Measurements from ENCODE around the gene TXN. TPM values are rescaled to one million over a fixed set of nuclear protein-coding genes. Genes with fewer than 3 reads are reported as not detected.
A peak's percentile ranks its signal among the peaks of the same experiment; 100 is the strongest.

Gene TXN
- total RNA-seq, 1 experiment from 2014 or later: 1,260 TPM

GRCh38 chr9:110278080-110278707 is 21.9 kb upstream of the TXN start:
- no peak overlapping the region for H2AFZ ChIP-seq
- no peaks in the 10 kb centered on the region for H3K27me3 ChIP-seq (ENCODE audit: insufficient read depth, low read depth)
- peaks cover 40% of the 10 kb centered on the region for H3K4me1 ChIP-seq (replicated peaks; ENCODE audit: insufficient read depth)
- DNase-seq: peak in 1 of 2 experiments; percentile 61
- H4K20me1 ChIP-seq (ENCODE audit: insufficient read depth): no peaks in the 10 kb centered on the region
- TF ChIP-seq CTCF (conservative IDR thresholded peaks at IDR 0.05) (no peak), EZH2 (IDR thresholded peaks at IDR 0.05; ENCODE audit: low read depth) (no peak)
- H3K36me3 ChIP-seq (ENCODE audit: low read depth): no peaks in the 10 kb centered on the region
- H3K4me2 ChIP-seq: peak overlapping the region; percentile 22; the same call in 1 of the 2 replicates
- BruUV-seq (replicated peaks): no TSS peak
- H3K79me2 ChIP-seq (ENCODE audit: low read depth): no peaks in the 10 kb centered on the region
- ChIA-PET CTCF (interaction anchor here (0.6 kb wide), 1 partner anchor 193 kb away, joined by 6 read pairs; no protein-coding TSS in a partner anchor), POLR2A (ENCODE audit: unreplicated experiment) (interaction anchor here (0.5 to 0.9 kb wide), 4 partner anchors 19 to 825 kb away, joined by 3 to 20 read pairs (median 4); partner anchors contain the start of gene TXN)
- intact Hi-C loops (cut with micrococcal nuclease; ENCODE audit: unreplicated experiment): loop anchor here (2.0 kb wide), 2 partner anchors 21 to 73 kb away; partner anchors contain the start of gene TXN
- no peaks in the 10 kb centered on the region for H3K9me3 ChIP-seq (ENCODE audit: insufficient read depth, low read depth)
- H3K4me3 ChIP-seq: no peak overlapping the region
- no peaks in the 10 kb centered on the region for H3K9me2 ChIP-seq (ENCODE audit: insufficient read depth)
- peak overlapping the region; percentile 63 for H3K27ac ChIP-seq
- H3F3A ChIP-seq (ENCODE audit: insufficient read depth, low read depth): peaks cover 8% of the 10 kb centered on the region

GRCh38 chr9:110276781-110277180 is 20.5 kb upstream of the TXN start:
- no peaks in the 10 kb centered on the region for H3K9me3 ChIP-seq (ENCODE audit: insufficient read depth, low read depth)
- no peaks in the 10 kb centered on the region for H3K36me3 ChIP-seq (ENCODE audit: low read depth)
- no peaks in the 10 kb centered on the region for H3K9me2 ChIP-seq (ENCODE audit: insufficient read depth)
- POLR2A ChIA-PET (ENCODE audit: unreplicated experiment): no interaction called here
- H3K4me2 ChIP-seq: no peak overlapping the region
- no peaks in the 10 kb centered on the region for H3K27me3 ChIP-seq (ENCODE audit: insufficient read depth, low read depth)
- H3K4me3 ChIP-seq: no peak overlapping the region
- CTCF ChIA-PET: no interaction called here
- no peak for DNase-seq
- intact Hi-C loops (cut with micrococcal nuclease; ENCODE audit: unreplicated experiment): no loop called here
- H3K27ac ChIP-seq: no peak overlapping the region
- no peak overlapping the region for H2AFZ ChIP-seq
- H3F3A ChIP-seq (ENCODE audit: insufficient read depth, low read depth): peaks cover 8% of the 10 kb centered on the region
- H3K79me2 ChIP-seq (ENCODE audit: low read depth): no peaks in the 10 kb centered on the region
- TF ChIP-seq EZH2 (IDR thresholded peaks at IDR 0.05; ENCODE audit: low read depth) (no peak), CTCF (conservative IDR thresholded peaks at IDR 0.05) (no peak)
- peaks cover 38% of the 10 kb centered on the region for H3K4me1 ChIP-seq (replicated peaks; ENCODE audit: insufficient read depth)
- no TSS peak for BruUV-seq (replicated peaks)
- H4K20me1 ChIP-seq (ENCODE audit: insufficient read depth): no peaks in the 10 kb centered on the region

DNA sequence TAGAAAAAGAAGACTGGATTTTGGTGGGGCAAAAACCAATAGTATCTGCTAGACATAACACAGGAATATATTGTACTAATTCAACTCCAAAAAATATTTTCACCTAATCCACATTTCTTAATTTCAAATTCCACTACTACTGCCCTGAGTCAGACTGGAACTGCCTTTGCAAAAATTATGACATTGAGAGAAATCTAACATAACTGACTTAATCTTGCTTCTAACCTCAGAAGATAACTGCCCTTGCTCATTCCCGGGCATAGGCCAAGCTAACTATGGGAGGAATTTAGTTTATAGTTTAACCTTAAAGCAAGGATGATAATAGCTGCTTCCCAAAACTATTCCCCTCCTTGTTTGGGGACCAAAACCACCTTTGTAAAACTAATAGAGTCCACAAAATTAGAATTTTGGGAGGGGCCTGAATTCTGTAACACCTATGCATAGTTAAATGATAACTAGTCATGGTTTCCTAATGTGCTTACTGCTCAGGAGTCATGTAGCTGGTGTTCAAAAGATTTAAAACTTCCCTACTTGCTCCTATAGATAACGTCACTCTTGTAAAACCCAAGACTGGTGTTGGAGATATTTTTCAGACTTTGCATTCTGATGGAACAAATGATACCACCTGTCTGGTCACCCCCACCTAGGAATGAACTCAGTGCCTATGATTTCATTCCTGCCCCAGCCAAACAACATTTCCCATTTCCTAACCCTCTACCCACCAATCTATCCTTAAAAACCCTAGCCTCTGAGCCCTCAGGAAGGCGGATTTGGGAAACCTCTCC is 14.1 kb upstream of the TXN start:
- Histone ChIP-seq H3K9me2 (ENCODE audit: insufficient read depth) (no peaks in the 10 kb centered on the region), H3K4me2 (no peak overlapping the region), H3K9me3 (ENCODE audit: insufficient read depth, low read depth) (no peaks in the 10 kb centered on the region), H3K36me3 (ENCODE audit: low read depth) (no peaks in the 10 kb centered on the region), H4K20me1 (ENCODE audit: insufficient read depth) (no peaks in the 10 kb centered on the region), H3K4me1 (replicated peaks; ENCODE audit: insufficient read depth) (no peaks in the 10 kb centered on the region), H3K27ac (no peak overlapping the region), H2AFZ (no peak overlapping the region), H3K27me3 (ENCODE audit: insufficient read depth, low read depth) (no peaks in the 10 kb centered on the region), H3F3A (ENCODE audit: insufficient read depth, low read depth) (no peaks in the 10 kb centered on the region), H3K79me2 (ENCODE audit: low read depth) (no peaks in the 10 kb centered on the region), H3K4me3 (no peak overlapping the region)
- DNase-seq: no peak
- ChIA-PET POLR2A (ENCODE audit: unreplicated experiment) (no interaction called here), CTCF (no interaction called here)
- TF ChIP-seq CTCF (conservative IDR thresholded peaks at IDR 0.05): no peak
- TF ChIP-seq EZH2 (IDR thresholded peaks at IDR 0.05; ENCODE audit: low read depth): no peak
- intact Hi-C loops (cut with micrococcal nuclease; ENCODE audit: unreplicated experiment): no loop called here
- BruUV-seq (replicated peaks): no TSS peak

Measured in PC-9 (cell line).